Esophagus muscularis mucosa (tissue), 3 donors: ENCODE data around the gene ADORA2A.

Experiments used
- EP300 ChIP-seq: sonication (generic); formaldehyde crosslinking; IDR thresholded peaks from one replicate; pipeline ENCODE4 v1.6.1; 2017; ENCODE audit warnings: antibody characterized with exemption
- POLR2AphosphoS5 ChIP-seq, 2 donors: sonication (generic); formaldehyde crosslinking; IDR thresholded peaks; one replicate each; pipeline ENCODE4 v1.6.1; 2017; ENCODE audit warnings: antibody characterized with exemption in 2 of 2

DNA sequence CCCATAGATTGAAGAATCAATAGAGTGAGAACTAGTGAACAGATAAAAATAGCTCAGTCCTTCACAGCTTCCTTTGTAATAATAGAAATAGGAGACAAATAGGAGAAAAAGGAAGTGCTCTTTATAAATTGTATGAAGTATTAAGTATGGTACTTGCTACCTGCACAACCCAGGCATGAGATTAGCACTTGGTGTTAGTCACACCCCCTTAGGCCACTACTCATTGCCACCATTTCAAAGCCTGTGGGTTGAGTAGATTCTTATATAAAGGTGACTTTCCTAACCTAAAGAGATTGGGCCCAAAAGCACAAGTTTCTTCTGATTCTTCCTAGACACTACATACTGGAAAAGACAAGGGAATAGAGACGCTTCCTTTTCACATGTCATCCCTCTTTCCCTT is 37.7 kb upstream of the ADORA2A start:
- no peak for TF ChIP-seq POLR2AphosphoS5 (IDR thresholded peaks at IDR 0.05)
- no peak for TF ChIP-seq EP300
